ENCODE measurements around the gene HYAL2. TPM values are rescaled to one million over a fixed set of nuclear protein-coding genes. Genes with fewer than 3 reads are reported as not detected.
"Not testable (repeated sequence)": the region's sequence is repeated elsewhere in the genome, so short reads cannot be mapped to it uniquely, and the experiment has no call there.

Gene HYAL2
- total RNA-seq, 1 donor from 2014 or later = 87.9 TPM

DNA sequence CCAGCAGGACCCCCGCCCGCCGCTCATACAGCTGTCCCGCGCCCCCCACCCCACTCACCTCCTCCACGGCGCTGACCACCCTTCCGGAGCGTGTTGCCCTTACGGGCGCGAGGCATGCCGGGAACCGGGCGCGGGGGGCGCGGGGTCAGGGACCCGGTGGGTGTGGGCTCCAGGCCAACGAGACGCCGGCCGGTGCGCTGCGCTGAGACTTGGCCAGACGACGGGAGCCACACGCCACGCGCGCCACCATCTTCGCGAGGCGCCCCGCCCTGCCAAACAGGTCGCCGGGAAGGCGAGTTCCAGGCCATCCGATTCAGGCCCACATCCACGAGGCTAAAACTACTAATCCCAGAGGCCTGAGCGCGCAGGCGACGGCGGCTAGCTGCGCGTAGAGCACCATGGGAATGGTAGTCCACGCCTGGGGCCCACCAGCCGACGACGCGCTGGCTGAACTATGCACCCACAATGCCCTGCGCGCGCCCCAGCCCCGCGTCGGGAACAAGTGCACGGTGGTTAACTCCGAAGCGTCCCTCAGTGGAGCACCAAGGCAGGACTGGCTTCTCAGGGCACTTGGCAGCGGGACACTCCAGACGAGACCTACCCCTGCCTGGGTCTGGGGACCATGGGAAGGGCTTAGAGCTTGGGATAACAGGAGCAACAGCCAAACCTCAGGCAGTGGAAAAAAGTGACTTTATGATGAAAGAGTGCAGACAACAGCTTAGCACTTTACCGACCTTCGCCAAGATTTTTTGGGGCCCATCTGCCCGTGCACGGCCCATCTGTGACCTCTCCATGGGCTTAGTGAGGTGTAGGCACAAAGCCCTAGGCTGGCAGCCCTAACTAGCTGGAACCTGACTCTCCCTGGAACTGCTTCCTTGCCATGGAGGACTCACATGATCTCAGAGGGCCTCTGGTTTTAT is 30.1 kb downstream of the HYAL2 start, which contains the start of gene IFRD2:
TSS of gene IFRD2 (minus strand) at position 271 of the 920 bp plus-strand sequence. CDS start at position 116, 155 bp downstream.
- DNase-seq (ENCODE audit: low spot score) = peak; percentile 98

DNA sequence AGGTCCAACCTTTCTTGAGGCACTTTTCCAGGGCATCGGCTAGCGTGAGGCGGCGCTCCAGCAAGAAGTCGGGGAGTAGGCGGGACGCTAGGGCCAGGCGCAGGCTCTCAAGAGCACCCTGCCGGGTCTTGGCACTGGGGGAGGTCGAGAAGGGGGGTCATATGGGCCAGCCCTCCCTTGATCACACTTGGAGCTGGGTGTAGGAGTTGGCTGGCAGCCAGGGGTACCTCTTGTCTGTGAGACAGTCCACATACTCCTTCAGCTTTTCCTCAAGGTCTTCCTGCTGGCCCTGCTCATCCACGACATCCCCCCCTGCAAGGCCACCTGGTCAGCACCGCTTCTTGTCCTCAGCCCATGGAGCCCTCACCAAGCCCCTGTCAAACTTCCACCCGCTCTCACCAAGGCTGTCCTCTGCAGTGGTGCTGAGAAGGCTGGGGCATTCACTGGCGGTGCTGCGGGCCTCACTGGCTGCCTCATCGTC is 32.3 kb downstream of the HYAL2 start:
- no peak for DNase-seq (ENCODE audit: low spot score)

DNA sequence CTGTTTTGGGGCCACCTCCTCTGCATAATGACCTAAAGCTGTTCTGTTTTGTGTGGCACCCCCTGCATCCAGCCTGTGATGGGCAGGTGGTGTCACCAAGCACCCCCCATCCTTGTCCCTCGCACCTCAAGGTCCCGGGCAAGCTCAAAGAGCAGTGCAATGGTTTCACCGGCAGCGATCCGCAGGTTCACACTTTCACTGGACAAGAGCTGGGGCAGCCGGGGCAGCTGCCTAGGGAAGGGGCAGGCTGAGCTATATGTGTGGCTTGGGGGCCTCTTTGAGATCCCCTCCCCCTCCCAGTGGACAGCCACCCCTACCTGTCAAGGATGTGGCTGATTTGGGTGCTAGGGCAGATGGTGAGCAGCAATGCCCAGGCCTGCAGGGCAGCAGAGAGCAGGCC is 33.4 kb downstream of the HYAL2 start:
- DNase-seq (ENCODE audit: low spot score) = no peak

DNA sequence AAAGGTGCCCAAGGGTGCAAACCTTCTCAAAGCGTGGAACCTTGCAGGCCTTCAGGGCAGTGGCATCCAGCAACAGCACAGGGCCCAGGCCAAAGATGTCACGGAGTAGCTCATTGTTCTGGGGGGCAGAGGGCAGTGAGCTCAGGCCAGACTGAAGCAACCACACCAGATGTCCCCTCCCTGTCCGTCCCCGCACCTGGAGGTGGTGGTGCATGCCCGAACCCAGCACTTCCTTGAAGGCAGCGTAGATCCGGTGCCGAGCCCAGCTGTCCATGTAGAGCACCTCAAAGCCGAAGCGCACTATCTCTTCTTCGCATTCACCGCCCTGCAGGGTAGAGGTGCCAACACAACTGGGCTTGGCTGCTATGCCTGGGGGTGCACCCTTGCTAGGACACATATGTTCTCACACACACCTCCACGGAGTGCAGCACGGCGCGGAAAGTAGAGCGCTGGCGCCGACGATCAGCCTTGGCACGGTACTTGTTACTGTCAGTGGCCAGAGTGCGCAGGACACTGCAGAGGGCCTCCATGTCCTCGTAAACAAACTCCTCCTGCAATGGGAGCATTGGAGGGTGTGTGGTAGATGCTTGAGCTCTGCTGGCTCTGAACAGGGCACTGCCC is 34.0 kb downstream of the HYAL2 start:
- DNase-seq (ENCODE audit: low spot score) = no peak

DNA sequence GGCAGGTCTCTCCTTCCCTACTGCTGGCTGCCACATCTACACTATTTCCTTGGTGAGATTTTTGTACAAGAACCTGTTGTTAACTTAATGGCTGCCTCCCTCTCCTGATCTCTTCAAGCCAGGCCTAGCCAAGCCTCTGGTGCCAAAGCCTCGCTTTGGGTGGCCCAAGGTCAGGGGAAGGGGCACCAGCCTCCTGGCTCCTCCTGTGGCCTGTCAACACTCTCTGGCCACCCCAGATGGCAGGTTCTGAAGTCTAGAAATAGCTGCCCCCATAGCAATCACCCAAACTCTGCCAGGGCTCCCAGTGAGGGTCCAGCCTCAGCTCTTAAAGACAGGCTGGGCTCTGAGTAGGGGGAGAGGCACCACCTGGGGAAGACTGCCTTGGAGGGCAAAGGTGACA is 35.3 kb downstream of the HYAL2 start:
- DNase-seq (ENCODE audit: low spot score) = no peak

DNA sequence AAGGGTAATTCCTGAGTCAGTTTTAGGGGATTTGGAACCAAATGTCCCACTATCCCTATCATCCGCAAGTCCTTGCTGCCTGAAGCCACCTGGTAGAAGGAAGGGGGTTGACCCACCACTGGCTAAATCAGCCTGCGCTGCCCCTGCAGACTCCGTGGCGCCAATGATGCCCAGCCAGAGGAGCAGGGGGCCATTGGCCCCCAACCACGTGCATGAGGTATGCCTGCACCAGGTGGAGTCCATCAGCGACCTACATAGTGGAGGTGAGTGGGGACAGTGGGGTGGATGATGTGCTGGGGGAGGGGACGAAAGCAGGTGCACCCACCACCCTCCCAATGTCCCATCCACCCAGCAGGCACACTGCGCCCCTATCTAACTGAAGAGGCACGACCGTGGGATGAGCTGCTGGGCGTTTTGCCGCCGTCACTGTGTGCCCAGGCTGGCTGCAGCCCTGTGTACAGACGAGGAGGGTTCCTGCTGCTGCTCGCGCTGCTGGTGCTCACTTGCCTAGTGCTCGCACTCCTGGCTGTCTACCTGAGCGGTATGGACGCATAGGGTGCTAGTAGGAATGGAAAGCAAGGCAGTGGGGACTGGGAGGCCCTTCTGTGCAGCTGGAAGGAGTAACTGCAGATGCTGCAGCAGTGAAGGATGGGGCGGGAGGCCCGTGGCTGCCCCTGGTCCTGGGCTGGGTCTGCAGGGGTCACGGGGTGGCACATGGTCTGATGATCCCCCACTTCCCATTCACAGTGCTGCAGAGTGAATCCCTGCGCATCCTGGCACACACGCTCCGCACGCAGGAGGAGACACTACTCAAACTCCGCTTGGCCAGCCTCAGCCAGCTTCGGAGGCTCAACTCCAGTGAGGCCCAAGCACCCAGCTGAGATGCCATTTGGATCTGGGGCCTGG is 36.0 kb downstream of the HYAL2 start:
- no peak for DNase-seq (ENCODE audit: low spot score)

DNA sequence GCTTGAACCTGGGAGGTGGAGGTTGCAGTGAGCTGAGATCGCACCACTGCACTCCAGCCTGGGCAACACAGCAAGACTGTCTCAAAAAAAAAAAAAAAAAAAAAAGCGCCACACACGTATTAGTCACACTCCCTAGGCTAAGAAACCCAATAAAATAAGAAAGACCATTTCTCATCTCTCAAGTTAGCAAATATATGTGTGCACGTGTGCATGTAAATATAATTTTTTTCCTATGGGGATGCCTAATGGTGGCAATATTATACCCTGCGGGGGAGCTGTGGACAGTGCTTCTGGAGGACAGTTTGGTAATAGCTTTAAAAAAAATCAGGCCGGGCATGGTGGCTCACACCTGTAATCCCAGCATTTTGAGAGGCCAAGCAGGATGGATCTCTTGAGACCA is 38.4 kb downstream of the HYAL2 start:
- DNase-seq (ENCODE audit: low spot score) = not testable (repeated sequence)

DNA sequence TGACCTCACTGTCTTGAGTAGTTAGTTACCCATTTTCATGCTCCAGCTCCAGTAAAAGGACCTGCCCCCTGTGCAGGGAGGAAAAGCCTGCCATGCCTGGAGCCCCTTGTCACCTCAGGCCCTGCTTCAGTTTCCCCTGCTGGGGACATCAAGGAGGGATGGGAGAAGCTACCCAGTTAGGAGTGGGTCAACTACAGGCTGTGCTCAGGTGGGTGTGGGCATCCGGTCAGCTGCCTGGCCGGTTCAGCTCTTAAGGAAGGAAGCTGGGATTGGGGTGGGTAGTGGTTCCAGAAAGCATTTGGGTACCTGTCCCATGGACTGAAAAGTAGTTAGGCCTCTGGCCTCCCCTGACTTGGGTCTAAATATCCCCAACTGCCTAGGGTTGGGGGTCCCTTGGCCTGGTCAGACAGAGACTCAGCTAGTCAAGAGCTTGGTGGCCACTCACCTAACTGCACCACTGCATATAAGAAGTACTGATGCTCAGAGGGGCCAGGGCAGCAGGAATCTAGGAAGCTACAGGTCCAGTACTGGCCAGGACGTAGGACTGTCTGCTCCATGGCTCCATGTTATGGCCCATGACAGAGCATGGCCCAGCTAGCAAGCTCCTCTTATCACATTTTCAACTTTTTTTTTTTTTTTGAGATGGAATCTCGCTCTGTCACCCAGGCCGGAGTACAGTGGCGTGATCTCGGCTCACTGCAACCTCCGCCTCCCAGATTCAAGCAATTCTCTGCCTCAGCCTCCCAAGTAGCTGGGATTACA is 43.1 kb downstream of the HYAL2 start:
- no peak for DNase-seq (ENCODE audit: low spot score)

DNA sequence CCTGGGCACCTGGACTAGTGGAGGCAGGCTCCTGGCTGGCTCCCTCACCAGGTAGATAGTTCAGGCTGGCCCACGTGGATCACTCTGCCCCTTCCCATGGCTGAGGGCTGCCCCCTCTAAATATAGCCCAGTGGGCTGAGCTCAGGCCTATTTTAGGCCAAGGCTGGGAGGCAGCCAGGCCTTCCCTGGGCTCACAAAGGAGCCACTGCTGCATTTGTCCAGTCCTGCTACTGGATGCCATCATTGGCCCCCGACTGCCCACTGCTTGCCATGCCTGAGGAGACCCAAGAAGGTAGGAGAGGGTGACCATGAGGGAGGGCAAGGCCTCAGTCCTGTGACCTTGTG is 43.7 kb downstream of the HYAL2 start, which contains the start of gene LSMEM2:
TSS of gene LSMEM2 (plus strand) at position 208 of the 345 bp plus-strand sequence. CDS start at position 235, 27 bp downstream.
- DNase-seq (ENCODE audit: low spot score) = no peak

DNA sequence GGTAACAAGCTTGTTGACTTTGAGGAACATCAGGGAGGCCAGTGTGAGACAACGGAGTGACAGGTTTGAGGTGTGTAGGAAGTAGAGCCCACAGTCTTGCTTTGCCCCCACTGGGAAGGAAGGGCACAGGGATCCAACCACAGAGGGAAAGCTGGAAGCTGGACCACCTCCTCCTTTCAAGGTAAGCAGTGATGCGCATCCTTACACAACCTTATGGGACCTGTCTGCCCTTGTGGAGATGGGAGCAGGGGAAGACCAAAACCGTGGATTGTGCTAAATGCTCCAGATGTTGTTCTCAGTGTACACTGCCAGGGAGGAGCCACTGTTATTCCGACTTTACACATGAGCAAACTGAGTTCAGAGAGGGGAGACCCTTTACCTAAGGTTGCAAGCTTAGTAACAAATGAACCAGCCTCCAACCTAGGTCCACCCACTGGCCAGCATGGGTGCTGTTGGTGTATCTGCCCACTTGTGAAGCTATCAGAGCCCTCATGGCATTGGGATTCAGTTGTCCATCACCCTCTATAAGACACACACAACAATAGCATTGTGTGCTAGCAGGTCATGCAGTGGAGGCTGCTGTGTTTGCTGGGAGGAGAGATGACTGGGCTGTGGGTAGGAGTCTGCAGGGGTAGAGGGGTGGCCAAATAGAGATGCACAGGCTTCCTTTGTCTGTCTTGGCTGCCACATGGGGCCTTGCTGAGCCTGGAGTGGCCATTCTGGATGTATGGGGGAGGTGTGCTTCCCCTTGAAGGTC is 44.2 kb downstream of the HYAL2 start:
- no peak for DNase-seq (ENCODE audit: low spot score)

DNA sequence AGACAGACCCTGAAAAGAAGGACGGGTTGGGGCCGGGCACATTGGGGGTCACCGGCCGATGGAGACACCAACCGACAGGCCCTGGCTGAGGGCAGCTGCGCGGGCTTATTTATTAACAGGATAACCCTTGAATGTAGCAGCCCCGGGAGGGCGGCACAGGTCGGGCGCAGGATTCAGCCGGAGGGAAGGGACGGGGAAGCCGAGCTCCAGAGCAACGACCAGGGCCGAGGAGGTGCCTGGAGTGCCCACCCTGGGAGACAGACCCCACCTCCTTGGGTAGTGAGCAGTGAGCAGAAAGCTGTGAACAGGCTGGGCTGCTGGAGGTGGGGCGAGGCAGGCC is 45.8 kb downstream of the HYAL2 start:
- no peak for DNase-seq (ENCODE audit: low spot score)

DNA sequence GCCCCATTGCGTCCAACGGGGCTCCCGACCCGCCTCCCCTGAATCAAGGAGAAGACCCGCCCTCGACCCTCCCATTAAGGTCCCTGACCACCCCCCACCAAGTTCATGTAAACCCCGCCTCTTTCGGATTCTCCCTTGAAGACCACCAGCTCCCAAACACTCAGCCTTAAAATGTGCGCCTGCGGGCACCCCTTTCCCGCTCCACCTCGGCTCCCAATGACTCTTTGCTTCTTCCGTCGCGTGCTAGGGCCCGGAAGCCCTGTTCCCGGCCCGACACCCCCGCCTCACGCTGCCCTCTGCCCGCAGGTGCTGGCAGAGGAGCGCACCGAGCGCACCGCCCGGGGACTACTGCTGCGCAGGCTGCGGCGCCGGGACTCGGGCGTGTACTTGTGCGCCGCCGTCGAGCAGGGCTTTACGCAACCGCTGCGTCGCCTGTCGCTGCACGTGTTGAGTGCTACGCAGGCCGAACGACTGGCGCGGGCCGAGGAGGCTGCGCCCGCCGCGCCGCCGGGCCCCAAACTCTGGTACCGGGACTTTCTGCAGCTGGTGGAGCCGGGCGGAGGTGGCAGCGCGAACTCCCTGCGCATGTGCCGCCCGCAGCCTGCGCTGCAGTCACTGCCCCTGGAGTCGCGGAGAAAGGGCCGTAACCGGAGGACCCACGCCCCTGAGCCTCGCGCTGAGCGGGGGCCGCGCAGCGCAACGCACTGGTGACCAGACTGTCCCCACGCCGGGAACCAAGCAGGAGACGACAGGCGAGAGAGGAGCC is 46.4 kb downstream of the HYAL2 start:
- DNase-seq (ENCODE audit: low spot score) = no peak

DNA sequence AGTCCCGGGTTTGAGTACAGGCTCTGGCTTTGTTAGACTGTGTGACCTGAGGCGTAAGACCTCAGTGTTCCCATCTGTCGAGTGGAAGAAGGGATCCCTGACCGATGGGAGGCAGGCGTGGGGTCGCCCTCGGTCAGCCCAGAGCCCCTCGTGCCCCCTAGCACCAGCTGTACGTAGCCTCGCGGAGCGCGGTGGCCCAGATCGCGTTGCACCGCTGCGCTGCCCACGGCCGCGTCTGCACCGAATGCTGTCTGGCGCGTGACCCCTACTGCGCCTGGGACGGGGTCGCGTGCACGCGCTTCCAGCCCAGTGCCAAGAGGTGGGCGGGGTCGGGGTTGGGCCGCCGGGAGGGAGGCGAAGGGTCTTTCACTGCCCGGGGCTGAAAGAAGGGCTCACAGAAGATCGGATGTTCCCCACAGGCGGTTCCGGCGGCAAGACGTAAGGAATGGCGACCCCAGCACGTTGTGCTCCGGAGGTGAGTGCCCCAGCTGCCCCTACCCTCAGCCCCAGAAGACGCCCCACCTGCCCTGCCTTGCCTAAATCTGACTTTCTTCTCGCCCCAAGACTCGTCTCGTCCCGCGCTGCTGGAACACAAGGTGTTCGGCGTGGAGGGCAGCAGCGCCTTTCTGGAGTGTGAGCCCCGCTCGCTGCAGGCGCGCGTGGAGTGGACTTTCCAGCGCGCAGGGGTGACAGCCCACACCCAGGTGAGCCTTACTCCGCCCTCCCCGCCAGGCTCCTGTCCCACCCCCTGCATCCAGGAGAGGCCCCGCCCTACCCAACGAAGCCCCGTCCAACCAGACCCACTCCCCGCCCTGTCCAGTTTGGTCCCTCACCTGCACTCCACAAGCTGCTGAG is 47.2 kb downstream of the HYAL2 start:
- DNase-seq (ENCODE audit: low spot score) = no peak

DNA sequence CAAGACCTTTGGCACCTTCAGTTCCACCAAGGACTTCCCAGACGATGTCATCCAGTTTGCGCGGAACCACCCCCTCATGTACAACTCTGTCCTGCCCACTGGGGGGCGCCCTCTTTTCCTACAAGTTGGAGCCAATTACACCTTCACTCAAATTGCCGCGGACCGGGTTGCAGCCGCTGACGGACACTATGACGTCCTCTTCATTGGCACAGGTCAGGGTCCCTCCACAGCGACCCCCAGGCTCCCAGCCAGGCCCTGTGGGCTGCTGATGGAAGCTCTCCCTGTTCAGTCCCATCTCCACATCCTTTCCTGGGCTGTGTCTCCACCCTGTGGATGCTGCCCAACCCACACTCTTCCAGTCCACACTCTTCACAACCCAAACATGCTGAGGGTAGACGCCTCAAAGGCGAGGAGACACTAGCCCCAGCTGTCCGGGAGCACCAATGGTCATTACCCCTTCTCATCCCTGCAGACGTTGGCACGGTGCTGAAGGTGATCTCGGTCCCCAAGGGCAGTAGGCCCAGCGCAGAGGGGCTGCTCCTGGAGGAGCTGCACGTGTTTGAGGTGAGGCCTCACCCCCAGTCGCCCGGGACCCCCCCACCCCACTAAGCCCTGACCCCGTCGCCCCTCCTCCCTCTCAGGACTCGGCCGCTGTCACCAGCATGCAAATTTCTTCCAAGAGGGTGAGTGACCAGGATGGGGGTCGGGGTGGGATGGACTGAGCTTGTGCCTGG is 48.0 kb downstream of the HYAL2 start:
- DNase-seq (ENCODE audit: low spot score) = no peak

DNA sequence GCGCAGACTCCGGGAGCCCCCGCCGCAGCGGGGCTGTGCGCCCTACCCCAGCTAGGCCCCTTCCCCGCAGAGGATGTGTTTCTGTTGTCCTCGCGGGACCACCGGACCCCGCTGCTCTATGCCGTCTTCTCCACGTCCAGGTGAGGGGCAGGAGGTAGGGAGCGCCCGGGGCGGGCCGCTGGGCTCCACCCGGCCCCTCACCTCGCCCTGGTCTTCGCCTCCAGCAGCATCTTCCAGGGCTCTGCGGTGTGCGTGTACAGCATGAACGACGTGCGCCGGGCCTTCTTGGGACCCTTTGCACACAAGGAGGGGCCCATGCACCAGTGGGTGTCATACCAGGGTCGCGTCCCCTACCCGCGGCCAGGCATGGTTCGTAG is 48.9 kb downstream of the HYAL2 start:
- no peak for DNase-seq (ENCODE audit: low spot score)

DNA sequence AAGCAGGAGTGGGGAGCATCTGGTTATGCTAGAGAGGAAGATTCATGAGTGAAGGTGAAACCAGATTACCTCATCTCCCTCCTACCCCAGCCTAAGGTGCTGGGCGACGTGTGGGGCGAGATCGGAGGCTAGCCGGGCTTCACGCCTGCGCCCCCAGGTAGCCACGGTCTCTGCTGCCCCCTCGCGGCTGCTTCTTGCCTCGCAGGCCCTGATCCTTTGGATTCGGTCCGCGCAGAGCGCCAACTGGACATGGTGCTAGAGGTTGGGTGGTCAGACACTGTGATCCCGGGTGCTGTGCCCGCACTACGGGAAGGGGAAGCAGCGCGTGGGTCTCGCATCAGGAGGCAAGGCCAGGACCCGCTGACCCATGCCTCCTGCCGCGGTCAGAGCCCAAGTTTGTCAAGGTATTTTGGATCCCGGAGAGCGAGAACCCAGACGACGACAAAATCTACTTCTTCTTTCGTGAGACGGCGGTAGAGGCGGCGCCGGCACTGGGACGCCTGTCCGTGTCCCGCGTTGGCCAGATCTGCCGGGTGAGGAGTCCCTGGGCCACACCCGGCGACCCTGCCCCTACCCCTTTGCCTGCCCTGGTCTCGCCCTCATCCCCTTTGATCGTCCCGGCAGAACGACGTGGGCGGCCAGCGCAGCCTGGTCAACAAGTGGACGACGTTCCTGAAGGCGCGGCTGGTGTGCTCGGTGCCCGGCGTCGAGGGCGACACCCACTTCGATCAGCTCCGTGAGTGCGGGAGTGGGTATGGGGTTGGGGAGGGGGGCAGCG is 49.4 kb downstream of the HYAL2 start:
- peak; percentile 88 for DNase-seq (ENCODE audit: low spot score)

DNA sequence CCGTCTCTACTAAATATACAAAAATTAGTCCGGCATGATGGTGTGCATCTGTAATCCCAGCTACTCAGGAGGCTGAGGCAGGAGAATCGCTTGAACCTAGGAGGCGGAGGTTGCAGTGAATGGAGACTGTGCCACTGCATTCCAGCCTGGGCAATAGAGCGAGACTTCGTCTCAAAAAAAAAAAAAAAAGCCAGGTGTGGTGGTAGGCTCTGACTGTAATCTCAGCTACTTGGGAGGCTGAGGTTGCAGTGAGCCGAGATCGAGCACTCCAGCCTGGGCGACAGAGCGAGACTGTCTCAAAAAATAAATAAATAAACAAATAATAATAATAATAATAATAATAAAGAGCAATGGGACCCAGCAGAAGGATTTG is 50.0 kb downstream of the HYAL2 start:
- not testable (repeated sequence) for DNase-seq (ENCODE audit: low spot score)
